Measurements from ENCODE around the gene MARCHF2.
A peak's percentile ranks its signal among the peaks of the same experiment; 100 is the strongest.

MARCHF2 gene

DNA sequence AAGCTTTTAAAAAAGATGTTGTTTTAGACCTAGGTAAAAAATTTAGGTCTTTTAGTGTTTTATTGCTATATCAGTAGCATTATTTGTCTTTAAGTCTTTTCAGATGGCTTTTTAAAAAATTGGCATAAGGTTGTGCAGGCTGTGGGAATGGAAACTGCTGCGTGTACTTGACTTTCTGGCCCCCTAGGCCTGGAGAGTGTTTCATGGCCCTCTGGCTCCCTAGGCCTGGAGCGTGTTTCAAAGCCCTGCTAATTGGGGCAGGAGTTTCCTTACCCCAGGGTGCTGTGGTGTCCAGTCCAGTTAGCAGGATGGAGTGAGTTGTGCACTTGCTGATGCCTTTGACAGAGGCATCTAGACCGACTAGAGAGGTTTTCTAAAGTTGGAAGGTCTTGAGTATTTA lies 65.5 kb downstream of the MARCHF2 start:
- no peak for DNase-seq (ENCODE audit: low read depth)

DNA sequence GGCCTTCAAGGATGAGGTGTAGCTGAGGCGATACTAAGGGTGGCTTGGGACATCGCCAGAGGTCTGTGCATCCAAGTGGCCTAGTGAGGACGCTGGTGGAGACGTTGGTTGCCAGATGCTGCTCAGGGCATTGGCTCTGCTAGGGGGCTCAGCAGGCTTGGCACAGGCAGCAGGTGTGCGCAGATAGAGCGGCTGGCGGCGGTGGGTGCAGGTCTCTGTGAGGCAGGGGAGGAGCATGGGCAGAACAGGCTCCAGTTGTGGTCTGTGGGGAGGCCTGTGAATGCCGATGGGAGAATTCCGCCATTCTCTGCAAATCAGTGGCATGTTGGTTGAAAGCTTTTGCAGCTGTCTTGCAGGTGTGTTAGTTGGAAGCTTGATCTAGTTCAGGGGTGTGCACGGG lies 68.1 kb downstream of the MARCHF2 start:
- DNase-seq (ENCODE audit: low read depth), result no peak

DNA sequence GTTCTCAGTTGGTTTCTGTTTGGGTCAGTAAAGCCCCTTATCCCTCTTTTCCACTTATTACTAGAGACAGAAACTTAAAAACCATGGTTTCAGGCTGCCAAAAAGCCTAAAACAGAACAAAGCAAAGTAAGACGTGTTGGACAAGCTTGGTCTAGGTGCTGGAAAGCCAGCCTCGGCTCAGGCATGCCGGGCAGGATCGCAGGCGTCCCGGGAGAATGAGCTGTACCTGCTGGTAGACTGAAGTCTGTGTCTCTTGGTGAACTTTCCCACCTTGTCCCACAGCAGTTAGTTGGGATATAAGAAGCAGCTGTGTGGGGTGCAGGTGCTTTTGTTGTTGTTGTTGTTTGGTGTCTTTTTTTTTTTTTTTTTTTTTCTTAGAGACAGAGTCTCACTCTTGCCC lies 68.5 kb downstream of the MARCHF2 start:
- DNase-seq (ENCODE audit: low read depth), result no peak

DNA sequence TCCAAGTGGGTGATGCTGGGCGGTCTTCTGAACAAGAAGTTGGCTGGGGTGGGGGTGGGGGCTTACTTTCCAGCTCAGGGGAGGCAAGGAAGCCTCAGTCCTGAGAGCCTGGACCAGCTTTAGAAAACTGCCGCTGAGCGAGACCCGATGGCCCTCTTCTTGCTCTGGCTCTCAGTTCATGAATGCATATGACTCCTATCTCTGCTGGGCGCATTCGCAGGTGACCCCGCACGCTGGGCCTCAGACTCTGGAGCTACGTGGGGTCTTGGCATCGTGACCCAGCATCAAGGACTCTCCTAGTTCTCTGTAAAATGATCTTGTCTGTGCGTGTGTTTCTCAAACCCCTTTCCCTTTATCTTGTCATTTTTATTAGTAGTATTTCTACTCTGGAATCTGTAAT lies 69.6 kb downstream of the MARCHF2 start:
- no peak for DNase-seq (ENCODE audit: low read depth)

DNA sequence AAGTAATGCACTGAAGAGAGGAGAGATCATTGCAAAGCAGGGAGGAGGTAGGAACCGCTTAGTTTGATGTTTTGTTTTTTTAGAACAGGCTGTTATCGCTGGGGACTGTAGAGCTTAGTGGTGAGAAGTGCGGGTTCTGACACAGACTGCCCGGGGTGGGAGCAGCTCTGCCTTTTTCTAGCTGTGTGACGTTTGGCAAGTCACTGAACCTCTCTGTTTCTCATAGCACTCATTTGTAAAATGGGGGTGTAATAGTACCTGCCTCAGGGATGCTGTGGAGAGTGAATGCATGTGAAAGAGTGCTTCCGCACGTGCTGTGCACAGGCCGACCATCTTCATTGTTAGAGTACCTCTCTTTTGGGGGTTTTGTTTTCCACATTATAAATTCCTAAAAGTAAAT lies 70.1 kb downstream of the MARCHF2 start:
- no peak for DNase-seq (ENCODE audit: low read depth)

DNA sequence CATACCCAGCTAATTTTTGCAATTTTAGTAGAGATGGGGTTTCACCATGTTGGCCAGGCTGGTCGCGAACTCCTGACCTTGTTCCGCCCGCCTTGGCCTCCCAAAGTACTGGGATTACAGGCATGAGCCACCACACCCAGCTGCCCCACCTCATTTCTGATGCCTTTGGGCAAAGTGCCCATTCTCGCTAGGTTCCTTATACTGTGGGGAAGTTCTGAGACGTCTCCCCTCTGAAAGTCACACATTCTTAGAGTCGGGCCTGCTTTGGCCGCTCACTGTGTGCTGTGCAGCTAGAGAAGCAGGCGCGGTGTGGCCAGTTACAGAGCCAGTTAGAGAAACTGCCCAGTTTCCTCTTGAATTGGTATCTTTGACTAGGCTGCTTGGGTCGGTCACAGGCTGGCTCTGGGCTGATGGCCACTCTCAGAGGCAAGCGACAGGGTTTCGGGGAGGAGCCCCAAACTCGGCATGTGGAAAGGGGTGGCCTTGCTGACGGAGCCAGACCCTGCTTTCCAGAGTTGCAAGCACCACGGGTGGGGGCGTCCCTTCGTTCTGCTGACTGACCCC lies 71.3 kb downstream of the MARCHF2 start:
- no peak for DNase-seq (ENCODE audit: low read depth)

DNA sequence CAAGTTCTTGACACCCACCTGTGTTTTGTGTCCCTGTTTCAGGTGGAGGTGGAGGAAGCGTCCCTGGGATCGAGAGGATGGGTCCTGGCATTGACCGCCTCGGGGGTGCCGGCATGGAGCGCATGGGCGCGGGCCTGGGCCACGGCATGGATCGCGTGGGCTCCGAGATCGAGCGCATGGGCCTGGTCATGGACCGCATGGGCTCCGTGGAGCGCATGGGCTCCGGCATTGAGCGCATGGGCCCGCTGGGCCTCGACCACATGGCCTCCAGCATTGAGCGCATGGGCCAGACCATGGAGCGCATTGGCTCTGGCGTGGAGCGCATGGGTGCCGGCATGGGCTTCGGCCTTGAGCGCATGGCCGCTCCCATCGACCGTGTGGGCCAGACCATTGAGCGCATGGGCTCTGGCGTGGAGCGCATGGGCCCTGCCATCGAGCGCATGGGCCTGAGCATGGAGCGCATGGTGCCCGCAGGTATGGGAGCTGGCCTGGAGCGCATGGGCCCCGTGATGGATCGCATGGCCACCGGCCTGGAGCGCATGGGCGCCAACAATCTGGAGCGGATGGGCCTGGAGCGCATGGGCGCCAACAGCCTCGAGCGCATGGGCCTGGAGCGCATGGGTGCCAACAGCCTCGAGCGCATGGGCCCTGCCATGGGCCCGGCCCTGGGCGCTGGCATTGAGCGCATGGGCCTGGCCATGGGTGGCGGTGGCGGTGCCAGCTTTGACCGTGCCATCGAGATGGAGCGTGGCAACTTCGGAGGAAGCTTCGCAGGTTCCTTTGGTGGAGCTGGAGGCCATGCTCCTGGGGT lies 72.7 kb downstream of the MARCHF2 start:
- no peak for DNase-seq (ENCODE audit: low read depth)

DNA sequence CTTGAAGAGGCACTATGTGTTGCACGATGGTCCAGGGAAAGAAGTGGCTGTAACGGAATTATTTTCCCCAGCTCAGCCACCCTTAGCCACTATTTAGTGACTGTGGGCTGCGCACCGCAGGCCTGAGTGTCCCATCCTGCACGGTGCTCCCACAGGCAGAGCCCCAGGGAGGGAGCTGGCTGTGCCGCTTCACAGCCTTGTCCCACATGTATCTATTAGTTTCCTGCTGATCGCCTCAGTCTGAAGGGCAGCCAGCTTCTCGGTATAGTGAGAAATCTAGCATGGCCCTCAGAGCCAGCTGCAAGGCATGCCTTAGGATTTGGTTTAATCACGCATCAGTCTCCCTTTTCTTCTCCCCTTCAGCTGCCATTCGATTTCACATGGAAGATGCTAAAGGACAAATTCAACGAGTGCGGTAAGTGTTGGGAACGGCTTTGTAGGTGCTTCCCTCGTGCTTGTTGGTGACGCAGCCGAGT lies 73.6 kb downstream of the MARCHF2 start:
- no peak for DNase-seq (ENCODE audit: low read depth)

DNA sequence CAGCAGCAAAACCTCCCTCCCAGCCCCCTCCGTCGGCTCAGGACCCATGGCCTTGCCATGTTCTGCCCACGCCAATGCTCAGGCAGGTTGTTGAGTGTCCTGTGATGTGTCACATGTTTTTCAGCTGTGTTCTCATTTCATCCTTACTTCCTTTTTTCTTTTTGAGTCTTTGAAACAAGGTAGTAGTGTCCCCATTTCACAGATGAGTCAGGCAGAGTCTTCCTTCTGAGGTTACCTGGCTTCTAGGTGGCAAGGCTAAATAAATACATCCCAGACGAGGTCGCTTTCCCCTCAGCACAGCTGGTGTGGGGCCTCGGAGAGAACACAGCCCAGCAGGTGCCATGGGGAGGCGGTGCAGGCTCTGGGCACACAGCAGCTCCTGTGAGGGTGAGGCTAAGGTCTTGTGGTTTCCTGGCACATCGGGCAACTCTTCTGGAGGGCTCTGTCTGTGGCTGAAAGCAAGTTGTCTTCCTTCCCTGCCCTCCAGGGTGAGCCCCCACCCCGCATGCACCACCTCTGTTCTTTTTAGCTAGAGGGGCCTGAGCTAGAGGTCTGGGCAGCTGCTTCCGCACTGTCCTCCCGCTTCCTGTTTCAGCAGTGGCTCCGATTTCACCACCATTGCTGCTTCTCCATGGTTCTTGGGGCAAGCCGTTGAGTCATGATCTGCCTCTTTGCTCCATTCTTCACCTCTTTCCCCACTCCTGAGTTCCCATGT lies 74.2 kb downstream of the MARCHF2 start:
- DNase-seq (ENCODE audit: low read depth), result peak; percentile 10

DNA sequence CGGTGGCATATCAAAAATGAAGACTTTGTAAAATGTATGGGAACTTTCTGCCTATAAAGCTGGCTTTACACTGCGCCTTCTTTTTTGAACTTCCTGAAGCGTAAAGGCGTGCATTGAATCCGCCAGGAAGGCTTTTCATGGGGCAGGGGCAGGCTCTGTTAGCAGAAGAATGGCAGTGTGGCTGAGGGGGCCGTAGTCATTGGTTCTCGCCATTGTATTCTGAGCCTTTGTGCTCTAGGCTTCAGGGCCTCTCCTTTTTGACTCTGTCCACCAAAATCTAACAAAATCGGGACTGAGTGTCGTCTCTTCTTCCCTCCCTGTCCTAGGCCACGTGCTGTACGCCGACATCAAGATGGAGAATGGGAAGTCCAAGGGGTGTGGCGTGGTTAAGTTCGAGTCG lies 75.3 kb downstream of the MARCHF2 start:
- no peak for DNase-seq (ENCODE audit: low read depth)

Measured in stimulated activated CD4-positive, alpha-beta T cell treated with anti-CD3 and anti-CD28 coated beads, Interleukin-2, amount 100 ng/mL, for 4 hours (primary cell).